GM12891 (cell line): ENCODE data around the gene OTUD4.

ENCODE experiments used
- POLR2AphosphoS5 ChIP-seq: IDR thresholded peaks from 2 replicates; pipeline ENCODE4 v1.6.1; 2011; ENCODE audit warnings: low read depth, low read length, control low read depth
- TAF1 ChIP-seq: IDR thresholded peaks from 2 replicates; pipeline ENCODE4 v1.6.1; 2011; ENCODE audit warnings: low read depth, low read length, control low read depth

DNA sequence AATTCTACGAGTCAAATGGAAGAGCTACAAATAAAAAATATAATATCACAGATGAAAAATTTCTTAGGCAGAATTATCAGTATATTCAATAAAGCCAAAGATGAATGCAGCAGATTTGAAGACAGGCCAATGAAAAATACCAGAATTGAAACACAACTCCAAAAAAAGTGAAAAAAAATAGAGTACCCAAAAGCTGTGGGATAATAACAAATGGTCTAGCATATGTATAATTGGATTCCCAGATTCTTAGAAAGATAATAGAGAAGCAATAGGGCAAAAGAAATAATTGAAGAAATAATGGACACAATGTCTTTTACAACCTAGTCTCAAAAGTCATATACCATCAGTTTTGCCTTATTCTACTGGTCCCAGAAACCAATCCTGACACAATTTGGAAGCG is 86.8 kb downstream of the OTUD4 start:
- TF ChIP-seq TAF1 (no peak), POLR2AphosphoS5 (no peak)
